Body of pancreas (tissue), 4 donors: ENCODE data around the gene GCNA.

Source experiments
- POLR2A ChIP-seq, 3 donors: fragments of 450-650 bp; IDR thresholded peaks; one replicate each; pipeline ENCODE4 v1.6.1; 2016; ENCODE audit warnings: antibody characterized with exemption in 3 of 3, mild to moderate bottlenecking in 2 of 3
- TF ChIP-seq, protein P1 (sequence below), 7 experiments: fragments of 450-650 bp in 4 of 7; fragments of 200-600 bp in 3 of 7; sonication (generic) in 3 of 7; IDR thresholded peaks; one replicate each; pipeline ENCODE4 v1.5.1; 2016 to 2019; ENCODE audit warnings: antibody characterized with exemption in 7 of 7

DNA sequence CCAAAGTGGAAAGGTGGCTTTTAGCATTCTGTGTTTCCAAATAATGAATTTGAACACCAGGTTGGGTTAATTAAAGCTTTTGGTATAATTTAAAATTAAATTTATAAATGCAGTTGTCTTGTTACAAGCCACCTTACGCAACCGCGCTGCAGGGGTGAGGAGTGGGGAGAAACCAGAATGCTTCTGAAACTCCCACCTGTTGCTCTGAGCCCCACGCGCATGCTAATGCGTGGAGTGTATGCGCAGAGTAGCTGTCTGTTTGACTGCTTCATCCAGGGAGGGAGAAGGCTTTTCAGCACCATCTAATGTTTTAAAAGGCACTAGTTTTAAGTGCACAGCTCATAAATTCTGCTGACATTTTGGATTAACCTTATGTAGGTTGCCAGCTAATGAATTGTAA lies 32.9 kb upstream of the GCNA start:
- TF ChIP-seq, protein P1, sequence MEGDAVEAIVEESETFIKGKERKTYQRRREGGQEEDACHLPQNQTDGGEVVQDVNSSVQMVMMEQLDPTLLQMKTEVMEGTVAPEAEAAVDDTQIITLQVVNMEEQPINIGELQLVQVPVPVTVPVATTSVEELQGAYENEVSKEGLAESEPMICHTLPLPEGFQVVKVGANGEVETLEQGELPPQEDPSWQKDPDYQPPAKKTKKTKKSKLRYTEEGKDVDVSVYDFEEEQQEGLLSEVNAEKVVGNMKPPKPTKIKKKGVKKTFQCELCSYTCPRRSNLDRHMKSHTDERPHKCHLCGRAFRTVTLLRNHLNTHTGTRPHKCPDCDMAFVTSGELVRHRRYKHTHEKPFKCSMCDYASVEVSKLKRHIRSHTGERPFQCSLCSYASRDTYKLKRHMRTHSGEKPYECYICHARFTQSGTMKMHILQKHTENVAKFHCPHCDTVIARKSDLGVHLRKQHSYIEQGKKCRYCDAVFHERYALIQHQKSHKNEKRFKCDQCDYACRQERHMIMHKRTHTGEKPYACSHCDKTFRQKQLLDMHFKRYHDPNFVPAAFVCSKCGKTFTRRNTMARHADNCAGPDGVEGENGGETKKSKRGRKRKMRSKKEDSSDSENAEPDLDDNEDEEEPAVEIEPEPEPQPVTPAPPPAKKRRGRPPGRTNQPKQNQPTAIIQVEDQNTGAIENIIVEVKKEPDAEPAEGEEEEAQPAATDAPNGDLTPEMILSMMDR (IDR thresholded peaks at IDR 0.05), result no peak
- no peak for TF ChIP-seq POLR2A (IDR thresholded peaks at IDR 0.05)
